ENCODE data around the gene ZNF157.
"Not testable (repeated sequence)": the region's sequence is repeated elsewhere in the genome, so short reads cannot be mapped to it uniquely, and the experiment has no call there.

DNA sequence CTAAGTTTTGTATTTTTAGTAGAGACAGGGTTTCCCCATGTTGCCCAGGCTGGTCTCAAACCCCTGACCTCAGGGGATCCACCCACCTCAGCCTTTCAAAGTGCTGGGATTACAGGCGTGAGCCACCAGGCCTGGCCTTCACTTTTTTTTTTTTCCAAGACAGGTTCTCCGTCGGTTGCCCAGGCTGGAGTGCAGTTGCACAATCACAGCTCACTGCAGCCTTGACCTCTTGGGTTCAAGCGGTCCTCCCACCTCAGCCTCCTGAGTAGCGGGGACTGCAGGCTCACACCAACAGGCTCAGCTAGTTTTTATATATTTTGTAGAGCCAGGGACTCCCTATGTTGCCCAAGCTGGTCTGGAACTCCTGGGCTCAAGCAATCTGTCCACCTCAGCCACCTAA, 37.6 kb upstream of the ZNF157 start:
- TF ChIP-seq, protein P1, sequence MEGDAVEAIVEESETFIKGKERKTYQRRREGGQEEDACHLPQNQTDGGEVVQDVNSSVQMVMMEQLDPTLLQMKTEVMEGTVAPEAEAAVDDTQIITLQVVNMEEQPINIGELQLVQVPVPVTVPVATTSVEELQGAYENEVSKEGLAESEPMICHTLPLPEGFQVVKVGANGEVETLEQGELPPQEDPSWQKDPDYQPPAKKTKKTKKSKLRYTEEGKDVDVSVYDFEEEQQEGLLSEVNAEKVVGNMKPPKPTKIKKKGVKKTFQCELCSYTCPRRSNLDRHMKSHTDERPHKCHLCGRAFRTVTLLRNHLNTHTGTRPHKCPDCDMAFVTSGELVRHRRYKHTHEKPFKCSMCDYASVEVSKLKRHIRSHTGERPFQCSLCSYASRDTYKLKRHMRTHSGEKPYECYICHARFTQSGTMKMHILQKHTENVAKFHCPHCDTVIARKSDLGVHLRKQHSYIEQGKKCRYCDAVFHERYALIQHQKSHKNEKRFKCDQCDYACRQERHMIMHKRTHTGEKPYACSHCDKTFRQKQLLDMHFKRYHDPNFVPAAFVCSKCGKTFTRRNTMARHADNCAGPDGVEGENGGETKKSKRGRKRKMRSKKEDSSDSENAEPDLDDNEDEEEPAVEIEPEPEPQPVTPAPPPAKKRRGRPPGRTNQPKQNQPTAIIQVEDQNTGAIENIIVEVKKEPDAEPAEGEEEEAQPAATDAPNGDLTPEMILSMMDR (IDR thresholded peaks at IDR 0.05; ENCODE audit: low read length): not testable (repeated sequence)
- TF ChIP-seq EZH2 (IDR thresholded peaks at IDR 0.05; ENCODE audit: borderline replicate concordance, low read length): not testable (repeated sequence)

All from OCI-LY1 (cell line).